Endothelial cell of umbilical vein (primary cell): ENCODE data around the gene MMP25. TPM values are rescaled to one million over a fixed set of nuclear protein-coding genes. Genes with fewer than 3 reads are reported as not detected.

ENCODE experiments used
- BruUV-seq: library from RNA; stranded (reverse); fragments of 400-500 nt; replicated peaks from 2 replicates; lab custom pipeline; 2021; lab: Mats Ljungman, UMichigan
- CTCF ChIA-PET: fragments of 300-600, 350-600 bp; sonication (Branson Sonifier 250); formaldehyde crosslinking; loops from one replicate; lab custom pipeline; 2021; ENCODE audit warnings: antibody characterized with exemption, inconsistent platforms; lab: Charles Lee
- POLR2A ChIA-PET: fragments of 300-600, 350-600 bp; sonication (Branson Sonifier 250); formaldehyde crosslinking; loops from one replicate; lab custom pipeline; 2021; ENCODE audit warnings: antibody characterized with exemption, inconsistent platforms; lab: Charles Lee
- DNase-seq: peaks from one replicate; pipeline ENCODE4 v3.0.0-alpha.2; 2011; ENCODE audit warnings: low read depth, low spot score
- FAIRE-seq: peaks from 2 replicates; lab custom pipeline; 2011; peaks lifted over from hg19 to GRCh38; lab: Jason Lieb, UNC
- H2AFZ ChIP-seq: 2 replicates; pipeline ENCODE4 v1.6.0; 2012; ENCODE audit warnings: low read depth, low read length, control low read depth, inconsistent platforms
- H3K27ac ChIP-seq: 2 replicates; pipeline ENCODE4 v1.5.1; 2011; ENCODE audit warnings: low read depth, mild to moderate bottlenecking, control low read depth, low read length, moderate library complexity; ENCODE audit not compliant: insufficient read depth
- H3K27me3 ChIP-seq, 2 experiments: 2 replicates each; pipeline versions ENCODE4 v1.6.0 to v1.6.1; 2011; ENCODE audit warnings: low read length in 2 of 2, mixed read lengths in 1 of 2; ENCODE audit not compliant: control insufficient read depth in 2 of 2, insufficient read depth in 2 of 2
- H3K36me3 ChIP-seq, 2 experiments: 2 replicates in 1 of 2; 3 replicates in 1 of 2; pipeline ENCODE4 v1.5.1; 2011; ENCODE audit warnings: low read length in 2 of 2, mild to moderate bottlenecking in 1 of 2, moderate library complexity in 1 of 2; ENCODE audit not compliant: control insufficient read depth in 2 of 2, insufficient read depth in 2 of 2; ENCODE audit errors: extremely low read depth in 1 of 2
- H3K4me1 ChIP-seq: 3 replicates; pipeline ENCODE4 v1.5.1; 2011; ENCODE audit warnings: mild to moderate bottlenecking, low read length; ENCODE audit not compliant: control insufficient read depth, insufficient read depth; ENCODE audit errors: extremely low read depth
- H3K4me2 ChIP-seq: 2 replicates; pipeline ENCODE4 v1.6.1; 2011; ENCODE audit warnings: low read length, control low read depth, mixed read lengths; ENCODE audit not compliant: insufficient read depth
- H3K4me3 ChIP-seq, 3 experiments: fragments of 200-600 bp in 1 of 3; sonication (generic), shearing (Covaris generic) in 1 of 3; replicated peaks in 1 of 3; 2 replicates each; pipeline ENCODE4 v1.5.1; 2011 to 2016; ENCODE audit warnings: control low read depth in 3 of 3, low read length in 3 of 3, mild to moderate bottlenecking in 2 of 3, inconsistent platforms in 1 of 3, low read depth in 1 of 3, moderate library complexity in 1 of 3; ENCODE audit not compliant: insufficient read depth in 1 of 3
- H3K79me2 ChIP-seq: 2 replicates; pipeline ENCODE4 v1.6.0; 2012; ENCODE audit warnings: low read length, inconsistent platforms; ENCODE audit not compliant: control insufficient read depth, insufficient read depth
- H3K9ac ChIP-seq: replicated peaks from 2 replicates; pipeline ENCODE3; 2011; ENCODE audit warnings: low read length, control low read depth; ENCODE audit not compliant: insufficient read depth; ENCODE audit errors: extremely low read depth
- H3K9me1 ChIP-seq: replicated peaks from 3 replicates; pipeline ENCODE4 v1.6.0; 2011; ENCODE audit warnings: mild to moderate bottlenecking, low read length; ENCODE audit not compliant: control insufficient read depth, insufficient read depth; ENCODE audit errors: extremely low read depth
- H3K9me3 ChIP-seq: replicated peaks from 2 replicates; pipeline ENCODE4 v1.5.1; 2012; ENCODE audit warnings: low read length, inconsistent platforms; ENCODE audit not compliant: control insufficient read depth, insufficient read depth
- H4K20me1 ChIP-seq: replicated peaks from 2 replicates; pipeline ENCODE3; 2011; ENCODE audit warnings: mild to moderate bottlenecking, low read length; ENCODE audit not compliant: control insufficient read depth, insufficient read depth; ENCODE audit errors: extremely low read depth
- CTCF ChIP-seq, 2 donors: IDR thresholded peaks; 1 replicate in 1 of 2; 2 replicates in 1 of 2; pipeline ENCODE4 v1.5.1; 2011; ENCODE audit warnings: low read length in 2 of 2, mild to moderate bottlenecking in 2 of 2, moderate library complexity in 2 of 2, control low read depth in 1 of 2, inconsistent platforms in 1 of 2, low read depth in 1 of 2; ENCODE audit not compliant: insufficient read depth in 1 of 2; ENCODE audit errors: extremely low read depth in 1 of 2
- FOS ChIP-seq: IDR thresholded peaks from 2 replicates; pipeline ENCODE4 v1.6.1; 2011; ENCODE audit warnings: mild to moderate bottlenecking, low read length, moderate library complexity, borderline replicate concordance; ENCODE audit not compliant: insufficient read depth
- GATA2 ChIP-seq: IDR thresholded peaks from 2 replicates; pipeline ENCODE4 v1.7.0; 2011; ENCODE audit warnings: low read depth, mild to moderate bottlenecking, moderate library complexity, mixed read lengths, low read length; ENCODE audit not compliant: insufficient read length, insufficient read depth
- JUN ChIP-seq: IDR thresholded peaks from 2 replicates; pipeline ENCODE4 v1.6.1; 2011; ENCODE audit warnings: borderline replicate concordance, low read depth; ENCODE audit not compliant: insufficient read length, insufficient read depth
- MAX ChIP-seq: IDR thresholded peaks from 2 replicates; pipeline ENCODE4 v1.6.1; 2011; ENCODE audit not compliant: insufficient read depth, insufficient read length
- MYC ChIP-seq: IDR thresholded peaks from one replicate; pipeline ENCODE4 v1.6.1; 2011; ENCODE audit warnings: mild to moderate bottlenecking, low read depth, low read length
- POLR2A ChIP-seq: IDR thresholded peaks from 2 replicates; pipeline ENCODE4 v1.6.1; 2012; ENCODE audit warnings: low read depth, mild to moderate bottlenecking, control low read depth, low read length
- POLR2AphosphoS5 ChIP-seq: IDR thresholded peaks from 2 replicates; pipeline ENCODE4 v1.6.1; 2012; ENCODE audit warnings: low read depth, mild to moderate bottlenecking, control low read depth, low read length, moderate library complexity; ENCODE audit not compliant: insufficient read depth
- dilution Hi-C: fragments of 300-500 bp; cut with MboI; formaldehyde crosslinking; loops from one replicate; pipeline ENCODE4 v1.15.0; 2019; ENCODE audit warnings: low sequenced_read_pairs; ENCODE audit not compliant: extremely low pct_ligation_motif_present
- intact Hi-C: fragments of 100-400 bp; cut with micrococcal nuclease; formaldehyde crosslinking; loops from one replicate; pipeline ENCODE4 v1.10.0; 2022
- polyA plus RNA-seq, 4 experiments: library from polyadenylated mRNA; depleted of rRNA in 3 of 4; stranded (reverse) in 3 of 4; unstranded in 1 of 4; fragments of >200 nt; gene quantifications; 2 replicates each; pipeline versions ENCODE4 v1.2.1 to v1.2.3, GENCODE V29; 2011 to 2012; ENCODE audit warnings: missing spikeins in 1 of 4
- total RNA-seq: library from RNA; stranded (reverse); gene quantifications from 2 replicates; pipeline ENCODE4 v1.2.3, GENCODE V29; 2021

MMP25 gene
- total and polyA plus RNA-seq, 2 donors (not counting 3 experiments of a cell fraction or from before 2014, with no cell fraction given): 0.08 to 0.35 TPM

GRCh38 chr16:3058139-3059030, 12.0 kb downstream of the MMP25 start:
- H3K36me3 ChIP-seq: no peaks in the 10 kb centered on the region
- dilution Hi-C loops: no loop called here
- no peak for DNase-seq
- intact Hi-C loops: loop anchor here (1.0 to 2.0 kb wide), 7 partner anchors 28 to 71 kb away; no protein-coding TSS in a partner anchor
- peak overlapping the region; percentile 71 for H3K4me2 ChIP-seq
- H3K27me3 ChIP-seq: no peaks in the 10 kb centered on the region
- H3K9me3 ChIP-seq: no peaks in the 10 kb centered on the region
- peak overlapping the region; percentile 73 for H3K9ac ChIP-seq
- peak overlapping the region; percentile 44 to 64 (median 59) for H3K4me3 ChIP-seq
- H3K4me1 ChIP-seq: peaks cover 9% of the 10 kb centered on the region
- H4K20me1 ChIP-seq: no peaks in the 10 kb centered on the region
- no peaks in the 10 kb centered on the region for H3K9me1 ChIP-seq
- ChIA-PET CTCF (interaction anchor here (0.6 to 2.9 kb wide), 26 partner anchors 11 to 110 kb away, joined by 3 to 113 read pairs (median 6); partner anchors contain the start of genes TNFRSF12A, ZNF205 and ZNF213), POLR2A (interaction anchor here (0.6 to 2.1 kb wide), 2 partner anchors 10 to 72 kb away, joined by 3 to 5 read pairs; no protein-coding TSS in a partner anchor)
- H3K27ac ChIP-seq: peak overlapping the region; percentile 40
- H3K79me2 ChIP-seq: no peaks in the 10 kb centered on the region
- no TSS peak for BruUV-seq
- no peak for FAIRE-seq
- TF ChIP-seq GATA2: no peak
- no peak for TF ChIP-seq CTCF (IDR thresholded peaks at IDR 0.05; ENCODE audit: extremely low read depth in 1 of 2, insufficient read depth in 1 of 2, low read depth in 1 of 2, low read length in 2 of 2)
- no peak for TF ChIP-seq MYC
- no peak for TF ChIP-seq MAX
- no peak for TF ChIP-seq POLR2AphosphoS5
- no peak for TF ChIP-seq FOS
- TF ChIP-seq JUN: no peak
- no peak for TF ChIP-seq POLR2A
- H2AFZ ChIP-seq: peak overlapping the region; percentile 82
